HG03457 (cell line): ENCODE results near the gene GTPBP1.
A peak's percentile ranks its signal among the peaks of the same experiment; 100 is the strongest.

Source experiments
- ATAC-seq: cut with Tn5 transposase; IDR thresholded peaks from one replicate; pipeline ENCODE4 v1.9.1; 2021; ENCODE audit warnings: moderate number of reproducible peaks; ENCODE audit not compliant: unreplicated experiment

GTPBP1 gene

GRCh38 chr22:38700789-38701628 lies 4.7 kb upstream of the GTPBP1 start, which contains the start of gene JOSD1:
JOSD1 (minus strand) TSS chr22:38700943; CDS start chr22:38699987, 956 bp downstream.
- no peak for ATAC-seq

GRCh38 chr22:38704654-38705234 lies 1.0 kb upstream of the GTPBP1 start:
- ATAC-seq = no peak

- peak; percentile 3 for ATAC-seq
These were observed 557 bp downstream of the GTPBP1 start for GRCh38 chr22:38706101-38706900.

- no peak for ATAC-seq
These were observed 1.1 kb downstream of the GTPBP1 start for GRCh38 chr22:38706901-38707195.

- no peak for ATAC-seq
These were observed 1.6 kb downstream of the GTPBP1 start for GRCh38 chr22:38707346-38707745.

GRCh38 chr22:38707984-38708383 lies 2.2 kb downstream of the GTPBP1 start:
- ATAC-seq = no peak

- no peak for ATAC-seq
These were observed 3.6 kb downstream of the GTPBP1 start for GRCh38 chr22:38709306-38709705.

- ATAC-seq = no peak
These were observed 4.6 kb downstream of the GTPBP1 start for GRCh38 chr22:38710351-38710750.

- no peak for ATAC-seq
These were observed 5.1 kb downstream of the GTPBP1 start for GRCh38 chr22:38710866-38711265.

- no peak for ATAC-seq
These were observed 6.9 kb downstream of the GTPBP1 start for GRCh38 chr22:38712486-38713207.

- no peak for ATAC-seq
These were observed 8.2 kb downstream of the GTPBP1 start for GRCh38 chr22:38713921-38714320.

- ATAC-seq = no peak
These were observed 9.5 kb downstream of the GTPBP1 start for GRCh38 chr22:38715176-38715764.

- no peak for ATAC-seq
These were observed 10.1 kb downstream of the GTPBP1 start for GRCh38 chr22:38715852-38716251.

- ATAC-seq = no peak
These were observed 10.5 kb downstream of the GTPBP1 start for GRCh38 chr22:38716271-38716670.

- no peak for ATAC-seq
These were observed 11.1 kb downstream of the GTPBP1 start for GRCh38 chr22:38716826-38717225.

- ATAC-seq = no peak
These were observed 11.5 kb downstream of the GTPBP1 start for GRCh38 chr22:38717244-38717643.

- no peak for ATAC-seq
These were observed 12.7 kb downstream of the GTPBP1 start for GRCh38 chr22:38718414-38718813.

GRCh38 chr22:38719196-38719595 lies 13.5 kb downstream of the GTPBP1 start:
- ATAC-seq = no peak

- no peak for ATAC-seq
These were observed 14.6 kb downstream of the GTPBP1 start for GRCh38 chr22:38720350-38720749.

GRCh38 chr22:38721551-38721950 lies 15.8 kb downstream of the GTPBP1 start:
- no peak for ATAC-seq

GRCh38 chr22:38724176-38724575 lies 18.4 kb downstream of the GTPBP1 start:
- no peak for ATAC-seq
